ENCODE results near the gene TIMP3.

Gene TIMP3

GRCh38 chr22:32809786-32810554 lies 8.5 kb downstream of the TIMP3 start:
- DNase-seq (ENCODE audit: low read depth) = no peak

GRCh38 chr22:32810555-32811133 lies 9.1 kb downstream of the TIMP3 start:
- no peak for DNase-seq (ENCODE audit: low read depth)

GRCh38 chr22:32811788-32812545 lies 10.5 kb downstream of the TIMP3 start:
- no peak for DNase-seq (ENCODE audit: low read depth)

GRCh38 chr22:32814285-32814860 lies 12.9 kb downstream of the TIMP3 start:
- DNase-seq (ENCODE audit: low read depth) = no peak

- DNase-seq (ENCODE audit: low read depth) = no peak
Measured at GRCh38 chr22:32815059-32815458, 13.6 kb downstream of the TIMP3 start.

- DNase-seq (ENCODE audit: low read depth) = no peak
Measured at GRCh38 chr22:32815943-32816342, 14.4 kb downstream of the TIMP3 start.

GRCh38 chr22:32817137-32817730 lies 15.7 kb downstream of the TIMP3 start:
- DNase-seq (ENCODE audit: low read depth) = no peak

GRCh38 chr22:32818446-32819115 lies 17.1 kb downstream of the TIMP3 start:
- no peak for DNase-seq (ENCODE audit: low read depth)

GRCh38 chr22:32819120-32819519 lies 17.6 kb downstream of the TIMP3 start:
- DNase-seq (ENCODE audit: low read depth) = no peak

GRCh38 chr22:32820131-32821119 lies 18.9 kb downstream of the TIMP3 start:
- DNase-seq (ENCODE audit: low read depth) = no peak

- no peak for DNase-seq (ENCODE audit: low read depth)
Measured at GRCh38 chr22:32822179-32822877, 20.8 kb downstream of the TIMP3 start.

GRCh38 chr22:32823024-32823730 lies 21.7 kb downstream of the TIMP3 start:
- DNase-seq (ENCODE audit: low read depth) = no peak

- no peak for DNase-seq (ENCODE audit: low read depth)
Measured at GRCh38 chr22:32824531-32825312, 23.2 kb downstream of the TIMP3 start.

GRCh38 chr22:32826537-32826936 lies 25.0 kb downstream of the TIMP3 start:
- no peak for DNase-seq (ENCODE audit: low read depth)

GRCh38 chr22:32827049-32827602 lies 25.6 kb downstream of the TIMP3 start:
- no peak for DNase-seq (ENCODE audit: low read depth)

- no peak for DNase-seq (ENCODE audit: low read depth)
Measured at GRCh38 chr22:32828150-32828549, 26.6 kb downstream of the TIMP3 start.

GRCh38 chr22:32828561-32828960 lies 27.1 kb downstream of the TIMP3 start:
- DNase-seq (ENCODE audit: low read depth) = no peak

GRCh38 chr22:32829451-32829851 lies 27.9 kb downstream of the TIMP3 start:
- DNase-seq (ENCODE audit: low read depth) = no peak

Measured in stimulated activated CD8-positive, alpha-beta memory T cell treated with anti-CD3 and anti-CD28 coated beads, Interleukin-12 subunit alpha, Interleukin-12 subunit beta, amount 100 ng/mL, for 1 hour (primary cell).